Measurements from ENCODE around the gene MDM1.

DNA sequence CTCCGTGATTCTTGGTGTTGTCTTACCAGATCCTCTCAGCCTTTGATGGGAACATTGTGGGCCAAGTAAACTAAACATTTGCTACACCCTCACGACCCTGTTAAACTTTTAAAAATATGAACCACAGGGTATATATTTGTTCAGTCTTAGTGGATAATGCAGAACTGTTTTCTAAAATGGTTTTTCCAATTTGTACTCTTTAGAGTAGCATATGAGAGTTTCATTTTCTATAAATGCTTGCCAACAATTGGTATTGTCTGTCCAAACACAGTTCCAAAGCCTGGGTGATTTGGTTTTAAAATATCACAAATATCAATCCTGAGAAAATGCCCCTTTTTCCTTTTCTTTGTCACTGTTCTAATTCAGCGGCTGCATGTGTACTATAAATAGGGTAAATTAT lies 72.0 kb downstream of the MDM1 start:
- TF ChIP-seq, protein P1, sequence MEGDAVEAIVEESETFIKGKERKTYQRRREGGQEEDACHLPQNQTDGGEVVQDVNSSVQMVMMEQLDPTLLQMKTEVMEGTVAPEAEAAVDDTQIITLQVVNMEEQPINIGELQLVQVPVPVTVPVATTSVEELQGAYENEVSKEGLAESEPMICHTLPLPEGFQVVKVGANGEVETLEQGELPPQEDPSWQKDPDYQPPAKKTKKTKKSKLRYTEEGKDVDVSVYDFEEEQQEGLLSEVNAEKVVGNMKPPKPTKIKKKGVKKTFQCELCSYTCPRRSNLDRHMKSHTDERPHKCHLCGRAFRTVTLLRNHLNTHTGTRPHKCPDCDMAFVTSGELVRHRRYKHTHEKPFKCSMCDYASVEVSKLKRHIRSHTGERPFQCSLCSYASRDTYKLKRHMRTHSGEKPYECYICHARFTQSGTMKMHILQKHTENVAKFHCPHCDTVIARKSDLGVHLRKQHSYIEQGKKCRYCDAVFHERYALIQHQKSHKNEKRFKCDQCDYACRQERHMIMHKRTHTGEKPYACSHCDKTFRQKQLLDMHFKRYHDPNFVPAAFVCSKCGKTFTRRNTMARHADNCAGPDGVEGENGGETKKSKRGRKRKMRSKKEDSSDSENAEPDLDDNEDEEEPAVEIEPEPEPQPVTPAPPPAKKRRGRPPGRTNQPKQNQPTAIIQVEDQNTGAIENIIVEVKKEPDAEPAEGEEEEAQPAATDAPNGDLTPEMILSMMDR (IDR thresholded peaks at IDR 0.05): no peak
- TF ChIP-seq POLR2A (IDR thresholded peaks at IDR 0.05): no peak
